ENCODE data around the gene IRAK1.

- TF ChIP-seq CTCF (IDR thresholded peaks at IDR 0.05), result no peak
- TF ChIP-seq POLR2A (IDR thresholded peaks at IDR 0.05), result no peak
Measured at GRCh38 chrX:153981231-153981630, 38.5 kb downstream of the IRAK1 start.
